ENCODE results near the gene AMOTL1.

Gene AMOTL1

GRCh38 chr11:94864506-94865045 lies 96.4 kb downstream of the AMOTL1 start:
- Histone ChIP-seq H2AFZ (ENCODE audit: low read depth, low read length) (no peak overlapping the region), H2BK15ac (ENCODE audit: low read depth, poor library complexity, severe bottlenecking) (no peak overlapping the region), H3K27me3 (ENCODE audit: control insufficient read depth in 1 of 2, insufficient read depth in 1 of 2, low read length in 2 of 2) (no peaks in the 10 kb centered on the region), H2BK12ac (ENCODE audit: low read length in 2 of 2) (no peak overlapping the region), H3K79me1 (replicated peaks; ENCODE audit: low read length, poor library complexity, severe bottlenecking) (peaks cover 34% of the 10 kb centered on the region), H3K4me3 (ENCODE audit: insufficient read depth in 1 of 2, low read depth in 1 of 2, low read length in 2 of 2) (no peak overlapping the region), H3K4me1 (ENCODE audit: control insufficient read depth, insufficient read depth, low read depth, low read length) (peaks cover 10% of the 10 kb centered on the region), H3K4ac (ENCODE audit: low read depth in 1 of 2, low read length in 2 of 2) (no peak overlapping the region), H2BK120ac (ENCODE audit: low read depth, low read length) (no peak overlapping the region), H3K4me2 (ENCODE audit: low read length, poor library complexity, severe bottlenecking) (no peak overlapping the region), H4K8ac (ENCODE audit: low read length) (no peak overlapping the region), H3K18ac (ENCODE audit: low read depth in 1 of 2, low read length in 2 of 2) (no peak overlapping the region), H3K14ac (ENCODE audit: low read length in 2 of 2) (no peak overlapping the region), H3K27ac (ENCODE audit: low read length, poor library complexity, severe bottlenecking) (no peak overlapping the region), H4K91ac (ENCODE audit: low read length) (no peak overlapping the region), H3K23ac (ENCODE audit: low read length in 2 of 2) (no peak overlapping the region), H2BK5ac (ENCODE audit: low read depth, low read length, poor library complexity, severe bottlenecking) (no peak overlapping the region), H2AK5ac (ENCODE audit: low read length, severe bottlenecking) (no peak overlapping the region), H3K36me3 (ENCODE audit: control insufficient read depth in 1 of 2, insufficient read depth in 2 of 2, low read depth in 1 of 2, low read length in 2 of 2) (peaks cover 60 to 92% of the 10 kb centered on the region in 2 experiments), H3K9me3 (ENCODE audit: control insufficient read depth, low read length) (no peaks in the 10 kb centered on the region), H3K9ac (ENCODE audit: low read length) (no peak overlapping the region)
- WGBS, result 97% methylated on average over 11 of the region's 11 CpGs
- DNase-seq, result no peak

- Histone ChIP-seq H3K36me3 (ENCODE audit: control insufficient read depth in 1 of 2, insufficient read depth in 2 of 2, low read depth in 1 of 2, low read length in 2 of 2) (peaks cover 63 to 92% of the 10 kb centered on the region in 2 experiments), H2AK5ac (ENCODE audit: low read length, severe bottlenecking) (no peak overlapping the region), H3K4me2 (ENCODE audit: low read length, poor library complexity, severe bottlenecking) (no peak overlapping the region), H4K8ac (ENCODE audit: low read length) (no peak overlapping the region), H3K9me3 (ENCODE audit: control insufficient read depth, low read length) (no peaks in the 10 kb centered on the region), H3K23ac (ENCODE audit: low read length in 2 of 2) (peak overlapping the region in 1 of 2 experiments; percentile 15), H2BK5ac (ENCODE audit: low read depth, low read length, poor library complexity, severe bottlenecking) (no peak overlapping the region), H2AFZ (ENCODE audit: low read depth, low read length) (no peak overlapping the region), H3K4me3 (ENCODE audit: insufficient read depth in 1 of 2, low read depth in 1 of 2, low read length in 2 of 2) (no peak overlapping the region), H2BK12ac (ENCODE audit: low read length in 2 of 2) (no peak overlapping the region), H3K79me1 (replicated peaks; ENCODE audit: low read length, poor library complexity, severe bottlenecking) (peaks cover 38% of the 10 kb centered on the region), H4K91ac (ENCODE audit: low read length) (no peak overlapping the region), H3K14ac (ENCODE audit: low read length in 2 of 2) (no peak overlapping the region), H3K18ac (ENCODE audit: low read depth in 1 of 2, low read length in 2 of 2) (no peak overlapping the region), H3K4me1 (ENCODE audit: control insufficient read depth, insufficient read depth, low read depth, low read length) (peaks cover 10% of the 10 kb centered on the region), H3K9ac (ENCODE audit: low read length) (no peak overlapping the region), H2BK15ac (ENCODE audit: low read depth, poor library complexity, severe bottlenecking) (no peak overlapping the region), H3K27ac (ENCODE audit: low read length, poor library complexity, severe bottlenecking) (no peak overlapping the region), H2BK120ac (ENCODE audit: low read depth, low read length) (no peak overlapping the region), H3K4ac (ENCODE audit: low read depth in 1 of 2, low read length in 2 of 2) (no peak overlapping the region), H3K27me3 (ENCODE audit: control insufficient read depth in 1 of 2, insufficient read depth in 1 of 2, low read length in 2 of 2) (no peaks in the 10 kb centered on the region)
- DNase-seq, result no peak
- WGBS, result 91% methylated on average over 8 of the region's 8 CpGs
Measured at GRCh38 chr11:94866231-94866822, 98.2 kb downstream of the AMOTL1 start.

GRCh38 chr11:94866936-94867795 lies 99.0 kb downstream of the AMOTL1 start:
- Histone ChIP-seq H3K18ac (ENCODE audit: low read depth in 1 of 2, low read length in 2 of 2) (no peak overlapping the region), H3K23ac (ENCODE audit: low read length in 2 of 2) (peak overlapping the region in 1 of 2 experiments; percentile 15), H2BK120ac (ENCODE audit: low read depth, low read length) (no peak overlapping the region), H2BK12ac (ENCODE audit: low read length in 2 of 2) (no peak overlapping the region), H4K91ac (ENCODE audit: low read length) (no peak overlapping the region), H3K4me2 (ENCODE audit: low read length, poor library complexity, severe bottlenecking) (no peak overlapping the region), H3K79me1 (replicated peaks; ENCODE audit: low read length, poor library complexity, severe bottlenecking) (peaks cover 42% of the 10 kb centered on the region), H4K8ac (ENCODE audit: low read length) (no peak overlapping the region), H2BK5ac (ENCODE audit: low read depth, low read length, poor library complexity, severe bottlenecking) (no peak overlapping the region), H3K9me3 (ENCODE audit: control insufficient read depth, low read length) (no peaks in the 10 kb centered on the region), H3K9ac (ENCODE audit: low read length) (no peak overlapping the region), H3K4ac (ENCODE audit: low read depth in 1 of 2, low read length in 2 of 2) (no peak overlapping the region), H3K27ac (ENCODE audit: low read length, poor library complexity, severe bottlenecking) (no peak overlapping the region), H3K27me3 (ENCODE audit: control insufficient read depth in 1 of 2, insufficient read depth in 1 of 2, low read length in 2 of 2) (no peaks in the 10 kb centered on the region), H3K4me3 (ENCODE audit: insufficient read depth in 1 of 2, low read depth in 1 of 2, low read length in 2 of 2) (no peak overlapping the region), H3K14ac (ENCODE audit: low read length in 2 of 2) (no peak overlapping the region), H2AFZ (ENCODE audit: low read depth, low read length) (no peak overlapping the region), H3K4me1 (ENCODE audit: control insufficient read depth, insufficient read depth, low read depth, low read length) (peaks cover 10% of the 10 kb centered on the region), H2BK15ac (ENCODE audit: low read depth, poor library complexity, severe bottlenecking) (no peak overlapping the region), H3K36me3 (ENCODE audit: control insufficient read depth in 1 of 2, insufficient read depth in 2 of 2, low read depth in 1 of 2, low read length in 2 of 2) (peaks cover 66 to 92% of the 10 kb centered on the region in 2 experiments), H2AK5ac (ENCODE audit: low read length, severe bottlenecking) (no peak overlapping the region)
- DNase-seq, result no peak
- 84% methylated on average over 9 of the region's 9 CpGs for WGBS

GRCh38 chr11:94868468-94868867 lies 100.3 kb downstream of the AMOTL1 start:
- Histone ChIP-seq H4K8ac (ENCODE audit: low read length) (no peak overlapping the region), H3K4me1 (ENCODE audit: control insufficient read depth, insufficient read depth, low read depth, low read length) (peaks cover 10% of the 10 kb centered on the region), H4K91ac (ENCODE audit: low read length) (no peak overlapping the region), H2AFZ (ENCODE audit: low read depth, low read length) (no peak overlapping the region), H3K4me2 (ENCODE audit: low read length, poor library complexity, severe bottlenecking) (no peak overlapping the region), H2BK15ac (ENCODE audit: low read depth, poor library complexity, severe bottlenecking) (no peak overlapping the region), H3K23ac (ENCODE audit: low read length in 2 of 2) (no peak overlapping the region), H2BK5ac (ENCODE audit: low read depth, low read length, poor library complexity, severe bottlenecking) (no peak overlapping the region), H2BK12ac (ENCODE audit: low read length in 2 of 2) (no peak overlapping the region), H3K14ac (ENCODE audit: low read length in 2 of 2) (no peak overlapping the region), H2AK5ac (ENCODE audit: low read length, severe bottlenecking) (peak overlapping the region; percentile 24), H3K4ac (ENCODE audit: low read depth in 1 of 2, low read length in 2 of 2) (no peak overlapping the region), H3K4me3 (ENCODE audit: insufficient read depth in 1 of 2, low read depth in 1 of 2, low read length in 2 of 2) (no peak overlapping the region), H2BK120ac (ENCODE audit: low read depth, low read length) (no peak overlapping the region), H3K9me3 (ENCODE audit: control insufficient read depth, low read length) (no peaks in the 10 kb centered on the region), H3K27ac (ENCODE audit: low read length, poor library complexity, severe bottlenecking) (no peak overlapping the region), H3K27me3 (ENCODE audit: control insufficient read depth in 1 of 2, insufficient read depth in 1 of 2, low read length in 2 of 2) (no peaks in the 10 kb centered on the region), H3K36me3 (ENCODE audit: control insufficient read depth in 1 of 2, insufficient read depth in 2 of 2, low read depth in 1 of 2, low read length in 2 of 2) (peaks cover 75 to 98% of the 10 kb centered on the region in 2 experiments), H3K18ac (ENCODE audit: low read depth in 1 of 2, low read length in 2 of 2) (no peak overlapping the region), H3K79me1 (replicated peaks; ENCODE audit: low read length, poor library complexity, severe bottlenecking) (peaks cover 51% of the 10 kb centered on the region), H3K9ac (ENCODE audit: low read length) (no peak overlapping the region)
- DNase-seq, result no peak
- 98% methylated on average over 4 of the region's 5 CpGs for WGBS
